Heart left ventricle (tissue), 16 donors: Measurements from ENCODE around the gene EXOC2. TPM values are rescaled to one million over a fixed set of nuclear protein-coding genes. Genes with fewer than 3 reads are reported as not detected.

Source experiments
- ATAC-seq, 4 donors: fragments of 200-7000 bp; cut with Tn5 transposase; one replicate each; pipeline ENCODE4 v1.9.1; 2020 to 2022; ENCODE audit warnings: moderate library complexity in 4 of 4, mild to moderate bottlenecking in 3 of 4, moderate number of reproducible peaks in 1 of 4
- DNase-seq, 5 donors: peaks; one replicate each; pipeline ENCODE4 v3.0.0-alpha.2; 2020
- H3K27ac ChIP-seq, 12 donors: fragments of 200-600 bp; sonication (generic) in 4 of 12; one replicate each; pipeline versions ENCODE4 v1.5.0 to v1.8.0; 2016 to 2022; ENCODE audit warnings: mild to moderate bottlenecking in 2 of 12
- H3K27me3 ChIP-seq, 9 donors: fragments of 200-600 bp; sonication (generic) in 2 of 9; one replicate each; pipeline versions ENCODE4 v1.5.1 to v1.8.0; 2016 to 2022; ENCODE audit warnings: mild to moderate bottlenecking in 3 of 9
- H3K36me3 ChIP-seq, 9 donors: fragments of 200-600 bp; sonication (generic) in 2 of 9; one replicate each; pipeline versions ENCODE4 v1.5.0 to v1.8.0; 2018 to 2022; ENCODE audit warnings: mild to moderate bottlenecking in 2 of 9
- H3K4me1 ChIP-seq, 12 donors: fragments of 200-600 bp; sonication (generic) in 4 of 12; one replicate each; pipeline versions ENCODE4 v1.5.0 to v1.8.0; 2016 to 2022; ENCODE audit warnings: mild to moderate bottlenecking in 3 of 12
- H3K4me3 ChIP-seq, 12 donors: fragments of 200-600 bp; sonication (generic) in 4 of 12; one replicate each; pipeline versions ENCODE4 v1.5.0 to v1.8.0; 2017 to 2022; ENCODE audit warnings: mild to moderate bottlenecking in 9 of 12, moderate library complexity in 4 of 12
- H3K9me3 ChIP-seq, 12 donors: fragments of 200-600 bp; sonication (generic) in 4 of 12; one replicate each; pipeline versions ENCODE4 v1.5.0 to v1.8.0; 2016 to 2022; ENCODE audit warnings: mild to moderate bottlenecking in 1 of 12
- CTCF ChIP-seq, 12 donors: fragments of 200-600 bp; sonication (generic) in 4 of 12; IDR thresholded peaks; one replicate each; pipeline versions ENCODE4 v1.5.0 to v1.8.0; 2018 to 2022; ENCODE audit warnings: antibody characterized with exemption in 12 of 12, mild to moderate bottlenecking in 5 of 12
- POLR2A ChIP-seq, 2 donors: fragments of 450-650 bp; IDR thresholded peaks; one replicate each; pipeline ENCODE4 v1.6.1; 2017; ENCODE audit warnings: antibody characterized with exemption in 2 of 2, mild to moderate bottlenecking in 2 of 2, moderate library complexity in 2 of 2
- WGBS, 4 donors: extraction: QIAGEN DNeasy Blood & Tissue Kit in 2 of 4; methylation state at CpG; one replicate each; pipeline versions ENCODE4 v1.1.5 to v1.1.7; 2013 to 2018; 5-methylcytosine and 5-hydroxymethylcytosine counted together
- intact Hi-C, 10 donors: fragments of 100-400 bp; cut with DNase I; formaldehyde crosslinking; loops; one replicate each; pipeline versions ENCODE4 v1.11.1 to v1.14.2; 2022
- polyA plus RNA-seq, 2 donors: library from polyadenylated mRNA; stranded (reverse); fragments of 200-250 nt; gene quantifications; one replicate each; pipeline ENCODE4 v1.2.3, GENCODE V29; 2013
- total RNA-seq, 9 donors: library from RNA; depleted of rRNA in 2 of 9; stranded (reverse); fragments of >200 nt in 2 of 9; fragmentation: NEBNext Ultra II Directional in 3 of 9; extraction: Animal tissue kit (Norgen Biotek cat#: 25700) in 3 of 9; gene quantifications; one replicate each; pipeline versions ENCODE4 v1.1.0 to v1.2.4, GENCODE V29; 2016 to 2023
- donor health status: ischemic (EF 13 %, LVEDD 7.1; RV severe dilation, severe dysfunction).
- donor health status: healthy with polysubstance abuse.
- donor health status: DM: no; HTN: yes; CAD: no.
- donor health status: DM: no; HTN: no; CAD: no.
- donor health status: ischemic (EF 25% LVEDD 6.9; RV normal size, moderate dysfunction).
- donor health status: ischemic (EF 25% LVEDD 5.7; RV mildly dilated, moderate dysfunction).
- donor health status: healthy.
- donor health status: DM: yes; HTN: yes; CAD: no.
- donor health status: ischemic (EF 35%, LVEDD 5.7; RV mildly dilated, moderate dysfunction).
- donor health status: nonischemic (EF 11% LVEDD 7.7; RV severe dilation, severe dysfunction).
- donor health status: DM: yes; HTN: yes; CAD: no.
- donor health status: PGD.
- donor health status: ischemic (EF 29% LVEDD 5.4; RV normal size, mild dysfunction).
- donor health status: nonischemic (EF 23%, LVEDD 6.1; RV moderate dilation, normal function).

Gene EXOC2
- total and polyA plus RNA-seq, 11 donors: 4.4 to 23.0 (median 12.5) TPM

GRCh38 chr6:452301-453067, 240.5 kb downstream of the EXOC2 start:
- no peak for ATAC-seq
- intact Hi-C loops: no loop called here
- TF ChIP-seq CTCF (IDR thresholded peaks at IDR 0.05): no peak
- no peak for TF ChIP-seq POLR2A (IDR thresholded peaks at IDR 0.05)

GRCh38 chr6:451847-452246, 241.1 kb downstream of the EXOC2 start:
- 92 to 95% (median 94%) methylated on average over 6 to 8 of the region's 8 CpGs for WGBS, 4 donors
- intact Hi-C loops: no loop called here

More at GRCh38 chr6:452301-453067, 240.5 kb downstream of the EXOC2 start:
- Histone ChIP-seq H3K27ac (no peak overlapping the region), H3K27me3 (no peaks in the 10 kb centered on the region), H3K4me3 (no peak overlapping the region), H3K9me3 (no peaks in the 10 kb centered on the region), H3K4me1 (no peaks in the 10 kb centered on the region), H3K36me3 (no peaks in the 10 kb centered on the region)
- no peak for DNase-seq
- WGBS, 4 donors: 74 to 81% (median 77%) methylated on average over 9 of the region's 9 CpGs

GRCh38 chr6:451336-451735, 241.6 kb downstream of the EXOC2 start:
- no peaks in the 10 kb centered on the region for H3K36me3 ChIP-seq
- no peaks in the 10 kb centered on the region for H3K9me3 ChIP-seq
- intact Hi-C loops: no loop called here
- H3K4me3 ChIP-seq: no peak overlapping the region
- TF ChIP-seq CTCF (IDR thresholded peaks at IDR 0.05): no peak
- no peak for TF ChIP-seq POLR2A (IDR thresholded peaks at IDR 0.05)
- H3K27ac ChIP-seq: no peak overlapping the region
- H3K27me3 ChIP-seq: no peaks in the 10 kb centered on the region
- no peak for DNase-seq
- H3K4me1 ChIP-seq: no peaks in the 10 kb centered on the region
- WGBS, 4 donors: 90 to 94% (median 91%) methylated on average over 12 of the region's 12 CpGs
- ATAC-seq: no peak

More at GRCh38 chr6:451847-452246, 241.1 kb downstream of the EXOC2 start:
- no peaks in the 10 kb centered on the region for H3K27me3 ChIP-seq
- no peaks in the 10 kb centered on the region for H3K36me3 ChIP-seq
- H3K9me3 ChIP-seq: no peaks in the 10 kb centered on the region
- DNase-seq (no peak), ATAC-seq (no peak)
- no peak overlapping the region for H3K4me3 ChIP-seq
- no peak overlapping the region for H3K27ac ChIP-seq
- TF ChIP-seq CTCF (IDR thresholded peaks at IDR 0.05) (no peak), POLR2A (IDR thresholded peaks at IDR 0.05) (no peak)
- H3K4me1 ChIP-seq: no peaks in the 10 kb centered on the region

GRCh38 chr6:449486-450419, 243.2 kb downstream of the EXOC2 start:
- Histone ChIP-seq H3K4me1 (peaks cover 0 to 7% (median 0%) of the 10 kb centered on the region in 12 donors), H3K27ac (no peak overlapping the region), H3K4me3 (no peak overlapping the region), H3K9me3 (no peaks in the 10 kb centered on the region), H3K27me3 (peaks cover 0 to 3% (median 0%) of the 10 kb centered on the region in 9 donors), H3K36me3 (no peaks in the 10 kb centered on the region)
- WGBS, 4 donors: 86 to 94% (median 91%) methylated on average over 48 to 62 of the region's 62 CpGs
- no peak for ATAC-seq
- no peak for DNase-seq
- TF ChIP-seq POLR2A (IDR thresholded peaks at IDR 0.05): no peak
- TF ChIP-seq CTCF (IDR thresholded peaks at IDR 0.05): no peak
- intact Hi-C loops: no loop called here
